Osteoblast (primary cell): Measurements from ENCODE around the gene TUBD1. TPM values are rescaled to one million over a fixed set of nuclear protein-coding genes. Genes with fewer than 3 reads are reported as not detected.
A peak's percentile ranks its signal among the peaks of the same experiment; 100 is the strongest.
"Not testable (repeated sequence)": the region's sequence is repeated elsewhere in the genome, so short reads cannot be mapped to it uniquely, and the experiment has no call there.

ENCODE experiments used
- DNase-seq: peaks from one replicate; pipeline ENCODE4 v3.0.0; 2011; ENCODE audit warnings: low spot score, mixed read lengths; ENCODE audit not compliant: insufficient read length; ENCODE audit errors: missing footprints
- H2AFZ ChIP-seq: 2 replicates; pipeline ENCODE4 v1.6.0; 2011; ENCODE audit warnings: mild to moderate bottlenecking, low read length
- H3K27ac ChIP-seq: 2 replicates; pipeline ENCODE4 v1.5.1; 2011; ENCODE audit warnings: mild to moderate bottlenecking, low read depth, low read length, moderate library complexity
- H3K27me3 ChIP-seq: 2 replicates; pipeline ENCODE4 v1.6.0; 2012; ENCODE audit warnings: mild to moderate bottlenecking, control low read depth, inconsistent platforms, low read length, moderate library complexity; ENCODE audit not compliant: insufficient read depth
- H3K36me3 ChIP-seq: 2 replicates; pipeline ENCODE4 v1.5.1; 2011; ENCODE audit warnings: mild to moderate bottlenecking, low read length, control low read depth, moderate library complexity; ENCODE audit not compliant: insufficient read depth
- H3K4me1 ChIP-seq: 2 replicates; pipeline ENCODE4 v1.5.1; 2011; ENCODE audit warnings: mild to moderate bottlenecking, low read length, control low read depth, moderate library complexity; ENCODE audit not compliant: insufficient read depth
- H3K4me2 ChIP-seq: 2 replicates; pipeline ENCODE4 v1.6.0; 2011; ENCODE audit warnings: mild to moderate bottlenecking, low read length; ENCODE audit not compliant: insufficient read depth
- H3K4me3 ChIP-seq: fragments of 200-600 bp; sonication (generic); 3 replicates; pipeline ENCODE4 v1.5.1; 2012; ENCODE audit warnings: mild to moderate bottlenecking, low read length, inconsistent platforms; ENCODE audit not compliant: insufficient read depth
- H3K79me2 ChIP-seq: 2 replicates; pipeline ENCODE4 v1.6.0; 2012; ENCODE audit warnings: mild to moderate bottlenecking, low read length, control low read depth, inconsistent platforms; ENCODE audit not compliant: insufficient read depth
- H3K9me3 ChIP-seq: 2 replicates; pipeline ENCODE4 v1.5.1; 2011; ENCODE audit warnings: low read depth, low read length, control low read depth
- H4K20me1 ChIP-seq: 2 replicates; pipeline ENCODE4 v1.6.0; 2012; ENCODE audit warnings: mild to moderate bottlenecking, low read length, control low read depth; ENCODE audit not compliant: insufficient read depth
- CTCF ChIP-seq: IDR thresholded peaks from 2 replicates; pipeline ENCODE4 v1.5.1; 2011; ENCODE audit warnings: mild to moderate bottlenecking, low read depth, low read length, moderate library complexity; ENCODE audit errors: extremely low read depth
- total RNA-seq: library from RNA; depleted of rRNA; stranded (reverse); fragments of >200 nt; gene quantifications from 2 replicates; pipeline ENCODE4 v1.2.3, GENCODE V29; 2012

The TUBD1 gene
- total RNA-seq, 1 donor: 4.0 TPM

- no peaks in the 10 kb centered on the region for H3K9me3 ChIP-seq
- no peaks in the 10 kb centered on the region for H3K27me3 ChIP-seq
- DNase-seq: peak; percentile 59
- peak overlapping the region; percentile 37 for H2AFZ ChIP-seq
- no peak for TF ChIP-seq CTCF
- peaks cover 44% of the 10 kb centered on the region for H3K4me1 ChIP-seq
- no peaks in the 10 kb centered on the region for H4K20me1 ChIP-seq
- no peaks in the 10 kb centered on the region for H3K36me3 ChIP-seq
- H3K27ac ChIP-seq: peak overlapping the region; percentile 85
- H3K4me2 ChIP-seq: peak overlapping the region; percentile 44
- H3K4me3 ChIP-seq: no peak overlapping the region
- no peaks in the 10 kb centered on the region for H3K79me2 ChIP-seq
Observed at GRCh38 chr17:59851439-59852375, 41.0 kb downstream of the TUBD1 start.

- not testable (repeated sequence) for H4K20me1 ChIP-seq, H3K4me3 ChIP-seq, H3K27ac ChIP-seq, H3K36me3 ChIP-seq, DNase-seq, H2AFZ ChIP-seq, H3K4me2 ChIP-seq, H3K9me3 ChIP-seq, H3K79me2 ChIP-seq, H3K27me3 ChIP-seq
- peaks cover 55% of the 10 kb centered on the region for H3K4me1 ChIP-seq
Observed at GRCh38 chr17:59850311-59850710, 42.4 kb downstream of the TUBD1 start.

GRCh38 chr17:59848778-59849177 lies 44.0 kb downstream of the TUBD1 start:
- Histone ChIP-seq H3K79me2 (no peaks in the 10 kb centered on the region), H3K36me3 (no peaks in the 10 kb centered on the region), H2AFZ (no peak overlapping the region), H3K4me1 (peaks cover 59% of the 10 kb centered on the region), H3K27ac (no peak overlapping the region), H3K4me2 (no peak overlapping the region), H3K27me3 (no peaks in the 10 kb centered on the region), H3K4me3 (no peak overlapping the region), H4K20me1 (no peaks in the 10 kb centered on the region), H3K9me3 (no peaks in the 10 kb centered on the region)
- DNase-seq: no peak
- no peak for TF ChIP-seq CTCF

- Histone ChIP-seq H3K27me3 (no peaks in the 10 kb centered on the region), H3K36me3 (no peaks in the 10 kb centered on the region), H3K9me3 (no peaks in the 10 kb centered on the region), H3K79me2 (no peaks in the 10 kb centered on the region), H3K4me3 (no peak overlapping the region), H2AFZ (no peak overlapping the region), H3K27ac (no peak overlapping the region), H3K4me2 (no peak overlapping the region), H3K4me1 (peaks cover 54% of the 10 kb centered on the region), H4K20me1 (no peaks in the 10 kb centered on the region)
- DNase-seq: no peak
- TF ChIP-seq CTCF: no peak
Observed at GRCh38 chr17:59848385-59848668, 44.4 kb downstream of the TUBD1 start.
